GM20431 (cell line): ENCODE data around the gene TRAPPC13.
"Not testable (repeated sequence)": the region's sequence is repeated elsewhere in the genome, so short reads cannot be mapped to it uniquely, and the experiment has no call there.

Experiments
- in situ Hi-C: fragments of 300-500 bp; cut with MseI, MboI; formaldehyde crosslinking; loops from one replicate; pipeline ENCODE4 v1.15.0; 2020; ENCODE audit warnings: low sequenced_read_pairs; ENCODE audit not compliant: unreplicated experiment

TRAPPC13 gene

GRCh38 chr5:65624571-65625555, at the start of gene TRAPPC13, which contains the start of gene SHLD3:
Gene TRAPPC13, plus strand, starts transcription at chr5:65625027. Its CDS starts 34 bp downstream, at chr5:65625061.
Gene SHLD3, plus strand, starts transcription at chr5:65625027. Its CDS starts 4,561 bp downstream, at chr5:65629588.
- in situ Hi-C loops, result no loop called here

- in situ Hi-C loops, result no loop called here
Observed at GRCh38 chr5:65577141-65577540, 47.7 kb upstream of the TRAPPC13 start.

GRCh38 chr5:65588694-65589093, 36.1 kb upstream of the TRAPPC13 start:
- in situ Hi-C loops, result no loop called here

- in situ Hi-C loops, result not testable (repeated sequence)
Observed at GRCh38 chr5:65601761-65602160, 23.1 kb upstream of the TRAPPC13 start.

- in situ Hi-C loops, result no loop called here
Observed at GRCh38 chr5:65611524-65611923, 13.3 kb upstream of the TRAPPC13 start.

GRCh38 chr5:65612298-65612907, 12.4 kb upstream of the TRAPPC13 start:
- in situ Hi-C loops, result no loop called here

GRCh38 chr5:65620021-65620420, 4.8 kb upstream of the TRAPPC13 start:
- in situ Hi-C loops, result no loop called here

- in situ Hi-C loops, result not testable (repeated sequence)
Observed at GRCh38 chr5:65621961-65622360, 2.9 kb upstream of the TRAPPC13 start.

GRCh38 chr5:65623482-65623881, 1.3 kb upstream of the TRAPPC13 start:
- in situ Hi-C loops, result no loop called here

GRCh38 chr5:65624025-65624570, 729 bp upstream of the TRAPPC13 start, which contains the start of gene TRIM23:
Gene TRIM23, minus strand, starts transcription at chr5:65624333. Its CDS starts 59 bp downstream, at chr5:65624274.
- in situ Hi-C loops, result no loop called here

- in situ Hi-C loops, result no loop called here
Observed at GRCh38 chr5:65625743-65626142, 916 bp downstream of the TRAPPC13 start.

GRCh38 chr5:65630981-65631380, 6.2 kb downstream of the TRAPPC13 start:
- in situ Hi-C loops, result no loop called here

GRCh38 chr5:65640240-65640639, 15.4 kb downstream of the TRAPPC13 start:
- in situ Hi-C loops, result no loop called here

- in situ Hi-C loops, result no loop called here
Observed at GRCh38 chr5:65646938-65647337, 22.1 kb downstream of the TRAPPC13 start.

GRCh38 chr5:65647941-65648340, 23.1 kb downstream of the TRAPPC13 start:
- in situ Hi-C loops, result no loop called here

- in situ Hi-C loops, result no loop called here
Observed at GRCh38 chr5:65651144-65651543, 26.3 kb downstream of the TRAPPC13 start.

- in situ Hi-C loops, result no loop called here
Observed at GRCh38 chr5:65654713-65655112, 29.9 kb downstream of the TRAPPC13 start.

GRCh38 chr5:65663804-65664521, 39.1 kb downstream of the TRAPPC13 start:
- in situ Hi-C loops, result no loop called here

GRCh38 chr5:65668696-65669095, 43.9 kb downstream of the TRAPPC13 start:
- in situ Hi-C loops, result no loop called here

GRCh38 chr5:65672796-65673195, 48.0 kb downstream of the TRAPPC13 start:
- in situ Hi-C loops, result no loop called here
